Measurements from ENCODE around the gene ARSA. TPM values are rescaled to one million over a fixed set of nuclear protein-coding genes. Genes with fewer than 3 reads are reported as not detected.

Gene ARSA
- total RNA-seq, 1 experiment from 2014 or later: 43.8 TPM

DNA sequence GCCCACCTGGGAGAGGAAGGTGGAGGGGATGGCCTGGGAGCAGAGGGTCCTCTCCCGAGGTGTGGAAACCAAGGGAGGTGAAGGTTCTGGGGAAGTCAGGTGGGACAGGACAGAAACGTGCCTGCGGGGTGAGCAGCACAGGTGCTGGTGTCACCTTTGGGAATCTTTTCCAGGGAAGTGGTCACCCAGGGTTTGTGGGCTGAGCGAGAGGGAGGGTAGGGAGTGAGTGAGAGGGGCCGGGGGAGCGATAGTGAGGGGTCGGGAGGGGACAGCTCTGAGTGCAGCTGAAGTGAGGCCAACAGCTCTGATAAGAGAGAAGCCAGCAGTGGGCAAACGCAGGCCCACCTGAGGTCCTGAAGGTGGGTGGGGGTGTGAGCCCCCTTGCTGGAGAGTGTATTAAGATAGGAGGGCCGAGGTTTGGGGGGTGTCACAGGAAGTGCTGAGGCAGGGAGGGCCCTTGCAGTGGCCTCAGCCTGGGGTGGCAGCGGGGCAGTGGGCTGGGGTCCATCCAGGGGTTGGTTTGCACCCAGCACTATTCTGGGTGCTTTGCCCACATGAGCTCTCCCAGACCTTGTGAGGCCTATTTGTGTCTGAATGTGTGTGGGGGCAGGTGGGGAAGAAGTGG is 43.1 kb upstream of the ARSA start:
- BruUV-seq (replicated peaks): no TSS peak
- ATAC-seq (no peak), DNase-seq (ENCODE audit: low read depth, low spot score) (no peak)
- Histone ChIP-seq H3K36me3 (ENCODE audit: control insufficient read depth, insufficient read depth, low read length) (no peaks in the 10 kb centered on the region), H3K4me3 (ENCODE audit: low read depth in 2 of 2, low read length in 2 of 2) (no peak overlapping the region), H3K27me3 (ENCODE audit: control insufficient read depth, insufficient read depth, low read length) (no peaks in the 10 kb centered on the region), H3K4me1 (ENCODE audit: control insufficient read depth, insufficient read depth, low read length) (no peaks in the 10 kb centered on the region; the same call in 1 of the 2 replicates), H3K27ac (ENCODE audit: low read length) (no peak overlapping the region), H3K9me3 (ENCODE audit: control insufficient read depth, insufficient read depth, low read depth, low read length) (no peaks in the 10 kb centered on the region)
- TF ChIP-seq, protein P1, sequence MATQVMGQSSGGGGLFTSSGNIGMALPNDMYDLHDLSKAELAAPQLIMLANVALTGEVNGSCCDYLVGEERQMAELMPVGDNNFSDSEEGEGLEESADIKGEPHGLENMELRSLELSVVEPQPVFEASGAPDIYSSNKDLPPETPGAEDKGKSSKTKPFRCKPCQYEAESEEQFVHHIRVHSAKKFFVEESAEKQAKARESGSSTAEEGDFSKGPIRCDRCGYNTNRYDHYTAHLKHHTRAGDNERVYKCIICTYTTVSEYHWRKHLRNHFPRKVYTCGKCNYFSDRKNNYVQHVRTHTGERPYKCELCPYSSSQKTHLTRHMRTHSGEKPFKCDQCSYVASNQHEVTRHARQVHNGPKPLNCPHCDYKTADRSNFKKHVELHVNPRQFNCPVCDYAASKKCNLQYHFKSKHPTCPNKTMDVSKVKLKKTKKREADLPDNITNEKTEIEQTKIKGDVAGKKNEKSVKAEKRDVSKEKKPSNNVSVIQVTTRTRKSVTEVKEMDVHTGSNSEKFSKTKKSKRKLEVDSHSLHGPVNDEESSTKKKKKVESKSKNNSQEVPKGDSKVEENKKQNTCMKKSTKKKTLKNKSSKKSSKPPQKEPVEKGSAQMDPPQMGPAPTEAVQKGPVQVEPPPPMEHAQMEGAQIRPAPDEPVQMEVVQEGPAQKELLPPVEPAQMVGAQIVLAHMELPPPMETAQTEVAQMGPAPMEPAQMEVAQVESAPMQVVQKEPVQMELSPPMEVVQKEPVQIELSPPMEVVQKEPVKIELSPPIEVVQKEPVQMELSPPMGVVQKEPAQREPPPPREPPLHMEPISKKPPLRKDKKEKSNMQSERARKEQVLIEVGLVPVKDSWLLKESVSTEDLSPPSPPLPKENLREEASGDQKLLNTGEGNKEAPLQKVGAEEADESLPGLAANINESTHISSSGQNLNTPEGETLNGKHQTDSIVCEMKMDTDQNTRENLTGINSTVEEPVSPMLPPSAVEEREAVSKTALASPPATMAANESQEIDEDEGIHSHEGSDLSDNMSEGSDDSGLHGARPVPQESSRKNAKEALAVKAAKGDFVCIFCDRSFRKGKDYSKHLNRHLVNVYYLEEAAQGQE (IDR thresholded peaks at IDR 0.05; ENCODE audit: insufficient read depth in 1 of 2, low read depth in 2 of 2, low read length in 1 of 2): no peak
- TF ChIP-seq TCF7L2 (IDR thresholded peaks at IDR 0.05; ENCODE audit: low read depth, low read length) (no peak), POLR2AphosphoS5 (IDR thresholded peaks at IDR 0.05; ENCODE audit: low read depth, low read length) (no peak), SIN3A (IDR thresholded peaks at IDR 0.05; ENCODE audit: borderline replicate concordance, insufficient read depth, low read depth, low read length) (no peak), CTCF (IDR thresholded peaks at IDR 0.05) (no peak)
- ChIA-PET CTCF (no interaction called here), POLR2A (no interaction called here)
- in situ Hi-C loops (cut with HindIII; ENCODE audit: low pct_unique_long_range_greater_than_20kb, low sequenced_read_pairs): no loop called here
- intact Hi-C loops (cut with micrococcal nuclease; ENCODE audit: unreplicated experiment): no loop called here

GRCh38 chr22:50670513-50670912 is 42.6 kb upstream of the ARSA start:
- DNase-seq (ENCODE audit: low read depth, low spot score): no peak
- no peak for ATAC-seq
- Histone ChIP-seq H3K27me3 (ENCODE audit: control insufficient read depth, insufficient read depth, low read length) (no peaks in the 10 kb centered on the region), H3K27ac (ENCODE audit: low read length) (no peak overlapping the region), H3K4me3 (ENCODE audit: low read depth in 2 of 2, low read length in 2 of 2) (no peak overlapping the region), H3K9me3 (ENCODE audit: control insufficient read depth, insufficient read depth, low read depth, low read length) (no peaks in the 10 kb centered on the region), H3K36me3 (ENCODE audit: control insufficient read depth, insufficient read depth, low read length) (no peaks in the 10 kb centered on the region), H3K4me1 (ENCODE audit: control insufficient read depth, insufficient read depth, low read length) (no peaks in the 10 kb centered on the region; the same call in 1 of the 2 replicates)
- intact Hi-C loops (cut with micrococcal nuclease; ENCODE audit: unreplicated experiment) (no loop called here), in situ Hi-C loops (cut with HindIII; ENCODE audit: low pct_unique_long_range_greater_than_20kb, low sequenced_read_pairs) (no loop called here)
- no TSS peak for BruUV-seq (replicated peaks)
- POLR2A ChIA-PET: no interaction called here
- CTCF ChIA-PET: interaction anchor here (0.7 kb wide), 1 partner anchor 1631 kb away, joined by 6 read pairs; no protein-coding TSS in a partner anchor
- TF ChIP-seq SIN3A (IDR thresholded peaks at IDR 0.05; ENCODE audit: borderline replicate concordance, insufficient read depth, low read depth, low read length): no peak
- TF ChIP-seq, protein P1 (IDR thresholded peaks at IDR 0.05; ENCODE audit: insufficient read depth in 1 of 2, low read depth in 2 of 2, low read length in 1 of 2): no peak
- TF ChIP-seq POLR2AphosphoS5 (IDR thresholded peaks at IDR 0.05; ENCODE audit: low read depth, low read length): no peak
- no peak for TF ChIP-seq TCF7L2 (IDR thresholded peaks at IDR 0.05; ENCODE audit: low read depth, low read length)
- no peak for TF ChIP-seq CTCF (IDR thresholded peaks at IDR 0.05)
